H9 (cell line): ENCODE measurements around the gene IRF1. TPM values are rescaled to one million over a fixed set of nuclear protein-coding genes. Genes with fewer than 3 reads are reported as not detected.
"Not testable (repeated sequence)": the region's sequence is repeated elsewhere in the genome, so short reads cannot be mapped to it uniquely, and the experiment has no call there.

Experiments
- DNase-seq: peaks from one replicate; pipeline ENCODE4 v3.0.0-alpha.2; 2017
- H2AFZ ChIP-seq: one replicate; pipeline ENCODE4 v1.6.1; 2013; ENCODE audit warnings: mild to moderate bottlenecking, low read length, control low read depth, moderate library complexity
- H2AK5ac ChIP-seq: 2 replicates; pipeline ENCODE4 v1.6.1; 2013; ENCODE audit warnings: low read length, control low read depth, mixed read lengths; ENCODE audit not compliant: insufficient read length
- H2BK120ac ChIP-seq: one replicate; pipeline ENCODE4 v1.6.1; 2013; ENCODE audit warnings: low read depth, mild to moderate bottlenecking, low read length, control low read depth, inconsistent platforms; ENCODE audit not compliant: poor library complexity, severe bottlenecking
- H2BK12ac ChIP-seq: 2 replicates; pipeline ENCODE4 v1.6.1; 2013; ENCODE audit warnings: low read length, control low read depth, mixed read lengths, low read depth; ENCODE audit not compliant: insufficient read length
- H2BK15ac ChIP-seq: 2 replicates; pipeline ENCODE4 v1.6.1; 2013; ENCODE audit warnings: low read depth, low read length, control low read depth
- H2BK20ac ChIP-seq: one replicate; pipeline ENCODE4 v1.6.1; 2013; ENCODE audit warnings: low read depth, mild to moderate bottlenecking, low read length, control low read depth, inconsistent platforms; ENCODE audit not compliant: poor library complexity, severe bottlenecking
- H2BK5ac ChIP-seq: 2 replicates; pipeline ENCODE4 v1.6.1; 2013; ENCODE audit warnings: low read length, control low read depth, mixed read lengths; ENCODE audit not compliant: insufficient read length
- H3K14ac ChIP-seq: 2 replicates; pipeline ENCODE4 v1.6.1; 2013; ENCODE audit warnings: low read length, control low read depth; ENCODE audit not compliant: insufficient read depth
- H3K18ac ChIP-seq: 2 replicates; pipeline ENCODE4 v1.6.1; 2013; ENCODE audit warnings: low read depth, mild to moderate bottlenecking, mixed read lengths, low read length, control low read depth; ENCODE audit not compliant: insufficient read length
- H3K23ac ChIP-seq: 2 replicates; pipeline ENCODE4 v1.6.1; 2013; ENCODE audit warnings: low read length, control low read depth, mixed read lengths, low read depth; ENCODE audit not compliant: insufficient read length
- H3K23me2 ChIP-seq: 2 replicates; pipeline ENCODE4 v1.6.1; 2013; ENCODE audit warnings: low read depth, mild to moderate bottlenecking, mixed read lengths, low read length, control low read depth; ENCODE audit not compliant: insufficient read length, poor library complexity, severe bottlenecking
- H3K27ac ChIP-seq: 2 replicates; pipeline ENCODE4 v1.5.1; 2013; ENCODE audit warnings: low read length, control low read depth, mixed read lengths, low read depth; ENCODE audit not compliant: insufficient read length
- H3K27me3 ChIP-seq: 2 replicates; pipeline ENCODE4 v1.6.1; 2013; ENCODE audit warnings: low read length, control low read depth, inconsistent platforms; ENCODE audit not compliant: insufficient read depth
- H3K4ac ChIP-seq: 2 replicates; pipeline ENCODE4 v1.6.1; 2013; ENCODE audit warnings: low read depth, mild to moderate bottlenecking, control low read depth, inconsistent platforms, low read length, moderate library complexity
- H3K4me1 ChIP-seq: 2 replicates; pipeline ENCODE4 v1.6.1; 2013; ENCODE audit warnings: low read length, control low read depth, inconsistent platforms; ENCODE audit not compliant: insufficient read depth
- H3K4me2 ChIP-seq: 2 replicates; pipeline ENCODE4 v1.6.1; 2013; ENCODE audit warnings: low read length, control low read depth, mixed read lengths; ENCODE audit not compliant: insufficient read length, insufficient read depth
- H3K56ac ChIP-seq: 2 replicates; pipeline ENCODE4 v1.6.1; 2013; ENCODE audit warnings: low read depth, mild to moderate bottlenecking, mixed read lengths, low read length, control low read depth; ENCODE audit not compliant: insufficient read length
- H3K79me1 ChIP-seq: 2 replicates; pipeline ENCODE4 v1.6.1; 2013; ENCODE audit warnings: low read depth, mild to moderate bottlenecking, moderate library complexity, low read length, control low read depth, inconsistent platforms; ENCODE audit not compliant: insufficient read depth, poor library complexity, severe bottlenecking
- H3K79me2 ChIP-seq: 2 replicates; pipeline ENCODE4 v1.6.1; 2013; ENCODE audit warnings: low read length, control low read depth, inconsistent platforms; ENCODE audit not compliant: insufficient read depth
- H3K9ac ChIP-seq: 2 replicates; pipeline ENCODE4 v1.6.1; 2013; ENCODE audit warnings: low read length, control low read depth, mixed read lengths; ENCODE audit not compliant: insufficient read length; ENCODE audit errors: extremely low read depth
- H3K9me3 ChIP-seq: one replicate; pipeline ENCODE4 v1.6.1; 2013; ENCODE audit warnings: low read depth, low read length, inconsistent platforms; ENCODE audit not compliant: control insufficient read depth
- H3T11ph ChIP-seq: one replicate; pipeline ENCODE4 v1.6.1; 2013; ENCODE audit warnings: mild to moderate bottlenecking, low read length, control low read depth, inconsistent platforms
- H4K20me1 ChIP-seq: one replicate; pipeline ENCODE4 v1.6.1; 2013; ENCODE audit not compliant: control insufficient read depth, insufficient read length, insufficient read depth
- H4K5ac ChIP-seq: 2 replicates; pipeline ENCODE4 v1.6.1; 2013; ENCODE audit warnings: low read depth, mild to moderate bottlenecking, mixed read lengths, low read length, control low read depth; ENCODE audit not compliant: insufficient read length
- H4K8ac ChIP-seq: replicated peaks from 2 replicates; pipeline ENCODE4 v1.6.1; 2013; ENCODE audit warnings: low read length, control low read depth, mixed read lengths, low read depth; ENCODE audit not compliant: insufficient read length
- H4K91ac ChIP-seq: 2 replicates; pipeline ENCODE4 v1.6.1; 2013; ENCODE audit warnings: low read depth, mild to moderate bottlenecking, moderate library complexity, mixed read lengths, low read length, control low read depth; ENCODE audit not compliant: insufficient read length
- H3K27ac Mint-ChIP-seq, 3 experiments: 2 replicates in 2 of 3; 3 replicates in 1 of 3; pipeline ENCODE4 v1.8.0; 2020 to 2021; ENCODE audit warnings: mixed read lengths in 3 of 3, mild to moderate bottlenecking in 1 of 3, moderate library complexity in 1 of 3
- H3K27me3 Mint-ChIP-seq: 2 replicates; pipeline ENCODE4 v1.8.0; 2021; ENCODE audit warnings: low read depth, mild to moderate bottlenecking, moderate library complexity, mixed read lengths
- H3K36me3 Mint-ChIP-seq, 3 experiments: 2 replicates in 2 of 3; 3 replicates in 1 of 3; pipeline ENCODE4 v1.8.0; 2020 to 2021; ENCODE audit warnings: low read depth in 3 of 3, mixed read lengths in 3 of 3; ENCODE audit not compliant: insufficient read depth in 1 of 3
- H3K4me1 Mint-ChIP-seq, 2 experiments: 2 replicates each; pipeline ENCODE4 v1.8.0; 2020; ENCODE audit warnings: mixed read lengths in 2 of 2
- H3K4me3 Mint-ChIP-seq, 2 experiments: 2 replicates in 1 of 2; 3 replicates in 1 of 2; pipeline ENCODE4 v1.8.0; 2020 to 2021; ENCODE audit warnings: mild to moderate bottlenecking in 2 of 2, mixed read lengths in 2 of 2, moderate library complexity in 1 of 2
- H3K9me3 Mint-ChIP-seq, 2 experiments: 2 replicates in 1 of 2; 3 replicates in 1 of 2; pipeline ENCODE4 v1.8.0; 2020; ENCODE audit warnings: mild to moderate bottlenecking in 2 of 2, mixed read lengths in 2 of 2, moderate library complexity in 1 of 2
- CTCF ChIP-seq: fragments of 200-600 bp; sonication (generic); conservative IDR thresholded peaks from 3 replicates; pipeline ENCODE4 v1.8.0; 2021; ENCODE audit warnings: antibody characterized with exemption, mild to moderate bottlenecking
- WGBS: extraction: QIAGEN DNeasy Blood & Tissue Kit; methylation state at CpG from one replicate; pipeline ENCODE4 v1.1.7; 2013; ENCODE audit warnings: missing lambda C conversion rate, low lambda C conversion rate, mixed read lengths; ENCODE audit not compliant: insufficient read length; ENCODE audit errors: extremely low coverage; 5-methylcytosine and 5-hydroxymethylcytosine counted together
- total RNA-seq: library from RNA; stranded (reverse); gene quantifications from 2 replicates; pipeline ENCODE4 v1.2.1, GENCODE V29; 2021

IRF1 gene
- total RNA-seq, 1 experiment from 2014 or later, result 8.7 TPM

- Histone ChIP-seq H2BK20ac (no peak overlapping the region), H2BK120ac (no peak overlapping the region), H3K4me2 (no peak overlapping the region), H2BK15ac (no peak overlapping the region; the same call in 1 of the 2 replicates), H3K23ac (no peak overlapping the region), H2AFZ (no peak overlapping the region), H2AK5ac (no peak overlapping the region), H4K91ac (no peak overlapping the region), H3K27me3 (no peaks in the 10 kb centered on the region), H2BK12ac (no peak overlapping the region), H4K5ac (no peak overlapping the region), H4K20me1 (no peaks in the 10 kb centered on the region), H3K4ac (no peak overlapping the region), H3K9ac (no peak overlapping the region), H3K79me2 (no peaks in the 10 kb centered on the region), H3K18ac (no peak overlapping the region), H3K9me3 (no peaks in the 10 kb centered on the region), H3T11ph (no peak overlapping the region), H4K8ac (no peak overlapping the region), H3K4me1 (no peaks in the 10 kb centered on the region; the same call in 1 of the 2 replicates), H3K14ac (no peak overlapping the region), H3K27ac (no peak overlapping the region), H3K56ac (no peak overlapping the region), H3K79me1 (no peaks in the 10 kb centered on the region), H3K23me2 (no peaks in the 10 kb centered on the region), H2BK5ac (no peak overlapping the region)
- peaks cover 17 to 24% of the 10 kb centered on the region in 2 experiments for H3K4me1 Mint-ChIP-seq
- H3K36me3 Mint-ChIP-seq, result no peaks in the 10 kb centered on the region
- no peak for TF ChIP-seq CTCF
- no peak overlapping the region for H3K4me3 Mint-ChIP-seq
- H3K27me3 Mint-ChIP-seq, result no peaks in the 10 kb centered on the region
- no peak for DNase-seq
- no CpG with 5 or more reads among the region's 4 CpGs for WGBS
- H3K27ac Mint-ChIP-seq, result no peak overlapping the region
- no peaks in the 10 kb centered on the region for H3K9me3 Mint-ChIP-seq
Observed at GRCh38 chr5:132438917-132439316, 51.7 kb downstream of the IRF1 start.

- H2BK5ac ChIP-seq, H3K9ac ChIP-seq, H3K4me1 ChIP-seq, H3K27me3 Mint-ChIP-seq, H3K27me3 ChIP-seq, H4K8ac ChIP-seq, H3K9me3 ChIP-seq, H3T11ph ChIP-seq, H3K56ac ChIP-seq, H3K14ac ChIP-seq, H4K5ac ChIP-seq, H3K27ac Mint-ChIP-seq, H2BK120ac ChIP-seq, H3K4me2 ChIP-seq, H3K23me2 ChIP-seq, DNase-seq, H2AK5ac ChIP-seq, H3K23ac ChIP-seq, H4K91ac ChIP-seq, H3K27ac ChIP-seq, H2AFZ ChIP-seq, H3K4ac ChIP-seq, H2BK12ac ChIP-seq, H3K79me2 ChIP-seq, H4K20me1 ChIP-seq, H3K4me3 Mint-ChIP-seq, H2BK20ac ChIP-seq, H3K9me3 Mint-ChIP-seq, H3K79me1 ChIP-seq, H3K36me3 Mint-ChIP-seq, H3K18ac ChIP-seq, H2BK15ac ChIP-seq: not testable (repeated sequence)
- H3K4me1 Mint-ChIP-seq, result peaks cover 17 to 24% of the 10 kb centered on the region in 2 experiments
- no CpG with 5 or more reads among the region's 3 CpGs for WGBS
Observed at GRCh38 chr5:132438267-132438645, 52.3 kb downstream of the IRF1 start.
